Measurements from ENCODE around the gene ATRX.

GRCh38 chrX:77742788-77743476, 43.1 kb downstream of the ATRX start:
- TF ChIP-seq CTCF (IDR thresholded peaks at IDR 0.05; ENCODE audit: low read length) (no peak), EZH2 (IDR thresholded peaks at IDR 0.05; ENCODE audit: borderline replicate concordance, low read length) (no peak)

Data from OCI-LY1 (cell line).